ENCODE results near the gene AICDA.
"Not testable (repeated sequence)": the region's sequence is repeated elsewhere in the genome, so short reads cannot be mapped to it uniquely, and the experiment has no call there.

AICDA gene

GRCh38 chr12:8630131-8630530 is 17.5 kb upstream of the AICDA start:
- no peak overlapping the region for H3K4me3 ChIP-seq (ENCODE audit: low read depth, low read length)
- DNase-seq (ENCODE audit: low read depth) = no peak
- TF ChIP-seq CTCF (conservative IDR thresholded peaks at IDR 0.05; ENCODE audit: low read depth, low read length) = no peak

GRCh38 chr12:8629486-8630033 is 16.9 kb upstream of the AICDA start:
- DNase-seq (ENCODE audit: low read depth) = peak; percentile 68
- TF ChIP-seq CTCF (conservative IDR thresholded peaks at IDR 0.05; ENCODE audit: low read depth, low read length) = no peak
- H3K4me3 ChIP-seq (ENCODE audit: low read depth, low read length) = no peak overlapping the region

- DNase-seq (ENCODE audit: low read depth) = no peak
- no peak for TF ChIP-seq CTCF (conservative IDR thresholded peaks at IDR 0.05; ENCODE audit: low read depth, low read length)
- H3K4me3 ChIP-seq (ENCODE audit: low read depth, low read length) = no peak overlapping the region
These were observed 16.1 kb upstream of the AICDA start for GRCh38 chr12:8628731-8629130.

GRCh38 chr12:8624750-8625149 is 12.1 kb upstream of the AICDA start:
- not testable (repeated sequence) for H3K4me3 ChIP-seq (ENCODE audit: low read depth, low read length); DNase-seq (ENCODE audit: low read depth)

GRCh38 chr12:8622646-8623045 is 10.0 kb upstream of the AICDA start:
- no peak overlapping the region for H3K4me3 ChIP-seq (ENCODE audit: low read depth, low read length)
- TF ChIP-seq CTCF (conservative IDR thresholded peaks at IDR 0.05; ENCODE audit: low read depth, low read length) = no peak
- DNase-seq (ENCODE audit: low read depth) = no peak

- no peak for TF ChIP-seq CTCF (conservative IDR thresholded peaks at IDR 0.05; ENCODE audit: low read depth, low read length)
- H3K4me3 ChIP-seq (ENCODE audit: low read depth, low read length) = no peak overlapping the region
- no peak for DNase-seq (ENCODE audit: low read depth)
These were observed 2.5 kb upstream of the AICDA start for GRCh38 chr12:8615206-8615605.

GRCh38 chr12:8613881-8614280 is 1.2 kb upstream of the AICDA start:
- not testable (repeated sequence) for DNase-seq (ENCODE audit: low read depth); H3K4me3 ChIP-seq (ENCODE audit: low read depth, low read length)

- TF ChIP-seq CTCF (conservative IDR thresholded peaks at IDR 0.05; ENCODE audit: low read depth, low read length) = peak; percentile 80
- peak; percentile 78 for DNase-seq (ENCODE audit: low read depth)
- H3K4me3 ChIP-seq (ENCODE audit: low read depth, low read length) = no peak overlapping the region
These were observed 3.5 kb downstream of the AICDA start for GRCh38 chr12:8609061-8609570.

Measured in choroid plexus epithelial cell (primary cell).